ENCODE results near the gene JMJD1C. TPM values are rescaled to one million over a fixed set of nuclear protein-coding genes. Genes with fewer than 3 reads are reported as not detected.

JMJD1C gene
- total RNA-seq, 1 experiment from 2014 or later: 66.3 TPM

- Histone ChIP-seq H3K4me3 (replicated peaks in 1 of 2; ENCODE audit: low read depth in 1 of 2, low read length in 2 of 2) (no peak overlapping the region), H3K4me1 (ENCODE audit: control insufficient read depth in 1 of 2, insufficient read depth in 2 of 2, low read length in 2 of 2) (peaks cover 2 to 19% of the 10 kb centered on the region in 2 experiments; a peak in 3 of 4 replicates), H2AFZ (ENCODE audit: low read depth, low read length, poor library complexity, severe bottlenecking) (no peak overlapping the region), H3K9ac (ENCODE audit: low read length) (no peak overlapping the region), H3K9me3 (ENCODE audit: control insufficient read depth in 1 of 2, insufficient read depth in 1 of 2, low read depth in 1 of 2, low read length in 2 of 2) (no peaks in the 10 kb centered on the region), H3K27me3 (ENCODE audit: insufficient read depth, low read length) (no peaks in the 10 kb centered on the region), H3K36me3 (ENCODE audit: control insufficient read depth in 1 of 2, insufficient read depth in 2 of 2, low read length in 2 of 2) (no peaks in the 10 kb centered on the region), H3K4me2 (ENCODE audit: low read length) (no peak overlapping the region), H3K27ac (ENCODE audit: low read depth, low read length) (no peak overlapping the region), H4K20me1 (ENCODE audit: insufficient read depth) (no peaks in the 10 kb centered on the region; the same call in 1 of the 2 replicates), H3K9me2 (ENCODE audit: insufficient read depth) (no peaks in the 10 kb centered on the region), H3K79me2 (ENCODE audit: insufficient read depth, low read length) (peaks cover 88% of the 10 kb centered on the region)
- no peak for DNase-seq (ENCODE audit: low read depth, low spot score)
- ChIA-PET CTCF (interaction anchor here (0.9 kb wide), 1 partner anchor 20 kb away, joined by 3 read pairs; no protein-coding TSS in a partner anchor), RAD21 (ENCODE audit: low non-redundant PET in 1 of 2, low total read pairs in 2 of 2, uncharacterized antibody in 2 of 2, unreplicated experiment in 2 of 2) (no interaction called here), POLR2A (no interaction called here)
- intact Hi-C loops (cut with micrococcal nuclease): no loop called here
- ATAC-seq: no peak
- no TSS peak for BruUV-seq (replicated peaks)
- TF ChIP-seq SRF (IDR thresholded peaks at IDR 0.05; ENCODE audit: low read depth): no peak
- TF ChIP-seq ZNF274 (IDR thresholded peaks at IDR 0.05; ENCODE audit: low read depth, low read length): no peak
- TF ChIP-seq CBX3 (IDR thresholded peaks at IDR 0.05; ENCODE audit: low read depth): no peak
- TF ChIP-seq EZH2 (IDR thresholded peaks at IDR 0.05): no peak
- TF ChIP-seq REST (IDR thresholded peaks at IDR 0.05; ENCODE audit: low read depth): no peak
- no peak for TF ChIP-seq ZFX (IDR thresholded peaks at IDR 0.05)
Observed at GRCh38 chr10:63137306-63137705, 328.5 kb downstream of the JMJD1C start.

All from HCT116 (cell line).